GM12878 (cell line): Measurements from ENCODE around the gene PPM1D. TPM values are rescaled to one million over a fixed set of nuclear protein-coding genes. Genes with fewer than 3 reads are reported as not detected.
A peak's percentile ranks its signal among the peaks of the same experiment; 100 is the strongest.

ENCODE experiments used
- BRCA1 ChIP-seq: IDR thresholded peaks from 2 replicates; pipeline ENCODE4 v1.6.1; 2011; ENCODE audit warnings: low read depth, low read length, improper control_type of control experiment
- DPF2 ChIP-seq: fragments of 450-650 bp; IDR thresholded peaks from 2 replicates; pipeline ENCODE4 v1.6.1; 2017; ENCODE audit warnings: mild to moderate bottlenecking
- E2F8 ChIP-seq: fragments of 450-650 bp; IDR thresholded peaks from 2 replicates; pipeline ENCODE4 v1.6.1; 2018; ENCODE audit warnings: mild to moderate bottlenecking, low read depth, moderate library complexity; ENCODE audit not compliant: partially characterized antibody
- EZH2 ChIP-seq: IDR thresholded peaks from 2 replicates; pipeline ENCODE4 v1.6.1; 2012; ENCODE audit warnings: low read depth, mild to moderate bottlenecking, control low read depth, inconsistent platforms, low read length, borderline replicate concordance; ENCODE audit not compliant: control insufficient read depth
- GATAD2B ChIP-seq: fragments of 450-650 bp; conservative IDR thresholded peaks from 2 replicates; pipeline ENCODE4 v1.6.1; 2017; ENCODE audit warnings: low read depth, mild to moderate bottlenecking, moderate library complexity
- HCFC1 ChIP-seq: fragments of 150-350 bp; IDR thresholded peaks from 2 replicates; pipeline ENCODE4 v1.6.1; 2014; ENCODE audit warnings: low read length
- HSF1 ChIP-seq: fragments of 150-350 bp; IDR thresholded peaks from 2 replicates; pipeline ENCODE4 v1.6.1; 2014; ENCODE audit warnings: mild to moderate bottlenecking, low read depth, low read length
- KLF5 ChIP-seq: fragments of 450-650 bp; IDR thresholded peaks from 2 replicates; pipeline ENCODE4 v1.6.1; 2014; ENCODE audit warnings: mild to moderate bottlenecking; ENCODE audit not compliant: partially characterized antibody
- MYC ChIP-seq: IDR thresholded peaks from 2 replicates; pipeline ENCODE4 v1.6.1; 2011; ENCODE audit warnings: mild to moderate bottlenecking, low read length, moderate library complexity, inconsistent platforms; ENCODE audit not compliant: insufficient read depth, insufficient replicate concordance, insufficient read length, severe bottlenecking
- NBN ChIP-seq: fragments of 450-650 bp; IDR thresholded peaks from 2 replicates; pipeline ENCODE4 v1.6.1; 2016
- NRF1 ChIP-seq: conservative IDR thresholded peaks from 2 replicates; pipeline ENCODE4 v1.6.1; 2011; ENCODE audit warnings: mild to moderate bottlenecking, low read depth, low read length, improper control_type of control experiment
- PAX8 ChIP-seq: fragments of 450-650 bp; IDR thresholded peaks from 2 replicates; pipeline ENCODE4 v1.6.1; 2017; ENCODE audit warnings: mild to moderate bottlenecking, moderate library complexity
- RAD21 ChIP-seq: IDR thresholded peaks from 2 replicates; pipeline ENCODE4 v1.6.1; 2011; ENCODE audit warnings: mild to moderate bottlenecking, low read depth, low read length, moderate library complexity; ENCODE audit not compliant: insufficient read depth
- RELB ChIP-seq: fragments of 450-650 bp; IDR thresholded peaks from 2 replicates; pipeline ENCODE4 v1.6.1; 2017; ENCODE audit warnings: low read depth, mild to moderate bottlenecking, moderate library complexity
- RFX5 ChIP-seq: IDR thresholded peaks from 2 replicates; pipeline ENCODE4 v1.6.1; 2011; ENCODE audit warnings: low read depth, low read length, improper control_type of control experiment
- SKIL ChIP-seq: fragments of 450-650 bp; IDR thresholded peaks from 2 replicates; pipeline ENCODE4 v1.6.1; 2017; ENCODE audit warnings: mild to moderate bottlenecking, low read depth, inconsistent platforms; ENCODE audit not compliant: poor library complexity, severe bottlenecking
- SMC3 ChIP-seq: IDR thresholded peaks from 2 replicates; pipeline ENCODE4 v1.6.1; 2011; ENCODE audit warnings: low read length, improper control_type of control experiment, borderline replicate concordance
- SREBF2 ChIP-seq: IDR thresholded peaks from 2 replicates; pipeline ENCODE4 v1.6.1; 2012; ENCODE audit warnings: mild to moderate bottlenecking, low read length
- STAT1 ChIP-seq: fragments of 450-650 bp; conservative IDR thresholded peaks from 2 replicates; pipeline ENCODE4 v1.6.1; 2014; ENCODE audit warnings: antibody characterized with exemption, mild to moderate bottlenecking
- USF2 ChIP-seq: IDR thresholded peaks from 2 replicates; pipeline ENCODE4 v1.6.1; 2011; ENCODE audit warnings: low read depth, low read length, improper control_type of control experiment, borderline replicate concordance
- ZNF207 ChIP-seq: fragments of 450-650 bp; IDR thresholded peaks from 2 replicates; pipeline ENCODE4 v1.6.1; 2014; ENCODE audit warnings: antibody characterized with exemption, mild to moderate bottlenecking, borderline replicate concordance
- polyA plus RNA-seq, 11 experiments: library from polyadenylated mRNA; depleted of rRNA in 4 of 11; unstranded in 6 of 11; stranded (reverse) in 5 of 11; fragments of >200 nt; fragmentation: Nextera tagmentation in 4 of 11; fragmentation: Illumina TruSeq in 1 of 11; extraction: Ambion mirVana in 4 of 11; extraction: Trizol in 1 of 11; gene quantifications; 1 replicate in 1 of 11; 2 replicates in 10 of 11; pipeline versions ENCODE4 v1.2.1 to v1.2.3, GENCODE V29; 2011 to 2016; ENCODE audit warnings: inconsistent platforms in 2 of 11, missing spikeins in 2 of 11, low read depth in 1 of 11
- total RNA-seq, 4 experiments: library from RNA; depleted of rRNA in 3 of 4; stranded (reverse); fragments of >200 nt in 3 of 4; fragmentation: Illumina TruSeq in 1 of 4; extraction: Trizol in 1 of 4; gene quantifications; 2 replicates each; pipeline versions ENCODE4 v1.2.1 to v1.2.3, GENCODE V29; 2013 to 2021

The PPM1D gene
- total and polyA plus RNA-seq, 10 of the 15 experiments (the other 5 are each of a cell fraction or from before 2014, with no cell fraction given), result 1.9 to 20.8 (median 10.7) TPM

GRCh38 chr17:60641810-60642220, 41.8 kb downstream of the PPM1D start (continued):
- TF ChIP-seq RELB (no peak), EZH2 (no peak), NBN (no peak), BRCA1 (no peak), GATAD2B (no peak), SREBF2 (no peak), STAT1 (no peak), E2F8 (no peak), MYC (no peak), SKIL (peak; percentile 82), ZNF207 (no peak), DPF2 (no peak), PAX8 (no peak), NRF1 (no peak), SMC3 (0 out of 2 replicates have a peak, but pooled peaks have one; percentile 13), HSF1 (no peak), USF2 (no peak), RFX5 (no peak), HCFC1 (no peak), KLF5 (no peak), RAD21 (peak; percentile 38; the same call in 1 of the 2 replicates)
